HepG2 (cell line): ENCODE results near the gene ZNRF3. TPM values are rescaled to one million over a fixed set of nuclear protein-coding genes. Genes with fewer than 3 reads are reported as not detected.

ENCODE experiments used
- ELF1 ChIP-seq: sonication (generic); formaldehyde crosslinking; IDR thresholded peaks from 2 replicates; pipeline ENCODE4 v1.4.0; 2020; ENCODE audit warnings: missing genetic modification reagents
- FOXJ3 ChIP-seq: sonication (generic); formaldehyde crosslinking; IDR thresholded peaks from 2 replicates; pipeline ENCODE4 v1.4.0; 2020; ENCODE audit warnings: missing genetic modification reagents, mild to moderate bottlenecking, borderline replicate concordance
- HMG20A ChIP-seq: IDR thresholded peaks from 2 replicates; pipeline ENCODE4 v1.6.1; 2016; ENCODE audit warnings: borderline replicate concordance
- KDM5A ChIP-seq: fragments of 200-600 bp; sonication (generic); IDR thresholded peaks from 2 replicates; pipeline ENCODE4 v1.7.0; 2018; ENCODE audit warnings: antibody characterized with exemption, mild to moderate bottlenecking, low read length, borderline replicate concordance
- NCOR1 ChIP-seq: fragments of 200-600 bp; sonication (generic); IDR thresholded peaks from 2 replicates; pipeline ENCODE4 v1.7.0; 2017; ENCODE audit warnings: antibody characterized with exemption, low read length, borderline replicate concordance
- NR2F1 ChIP-seq, 2 experiments: fragments of 450-650 bp in 1 of 2; formaldehyde crosslinking in 1 of 2; IDR thresholded peaks; 2 replicates each; pipeline versions ENCODE4 v1.5.0 to v1.6.1; 2016 to 2020; ENCODE audit warnings: mild to moderate bottlenecking in 1 of 2, missing compliant biosample characterization in 1 of 2, missing genetic modification reagents in 1 of 2, moderate library complexity in 1 of 2
- SOX13 ChIP-seq, 3 experiments: fragments of 450-650 bp in 1 of 3; sonication (generic) in 1 of 3; formaldehyde crosslinking in 1 of 3; IDR thresholded peaks in 2 of 3; conservative IDR thresholded peaks in 1 of 3; 2 replicates each; pipeline versions ENCODE4 v1.5.0 to v1.6.1; 2016 to 2020; ENCODE audit warnings: antibody characterized with exemption in 1 of 3, mild to moderate bottlenecking in 1 of 3, missing compliant biosample characterization in 1 of 3, missing genetic modification reagents in 1 of 3, moderate library complexity in 1 of 3
- SSRP1 ChIP-seq: IDR thresholded peaks from 2 replicates; pipeline ENCODE4 v1.6.1; 2016; ENCODE audit warnings: control low read depth
- TCF7L2 ChIP-seq: IDR thresholded peaks from 2 replicates; pipeline ENCODE4 v1.6.1; 2011; ENCODE audit warnings: mild to moderate bottlenecking, low read depth, low read length, moderate library complexity
- ZBTB38 ChIP-seq: sonication (generic); formaldehyde crosslinking; IDR thresholded peaks from 2 replicates; pipeline ENCODE4 v1.5.1; 2020; ENCODE audit warnings: mild to moderate bottlenecking, missing genetic modification reagents
- ZFYVE20 ChIP-seq: sonication (generic); formaldehyde crosslinking; IDR thresholded peaks from 2 replicates; pipeline ENCODE4 v1.8.0; 2023; ENCODE audit warnings: low read depth, mild to moderate bottlenecking, moderate library complexity, missing genetic modification reagents, borderline replicate concordance
- ZNF331 ChIP-seq: sonication (generic); formaldehyde crosslinking; IDR thresholded peaks from 2 replicates; pipeline ENCODE4 v1.4.0; 2020; ENCODE audit warnings: missing genetic modification reagents
- ZNF33A ChIP-seq: sonication (generic); formaldehyde crosslinking; IDR thresholded peaks from 2 replicates; pipeline ENCODE4 v1.5.1; 2020; ENCODE audit warnings: missing genetic modification reagents, mild to moderate bottlenecking, moderate library complexity, borderline replicate concordance
- polyA plus RNA-seq, 8 experiments: library from polyadenylated mRNA; depleted of rRNA in 3 of 8; stranded (reverse) in 7 of 8; unstranded in 1 of 8; fragments of >200 nt; fragmentation: Illumina TruSeq in 4 of 8; extraction: Trizol in 4 of 8; gene quantifications; 2 replicates each; pipeline versions ENCODE4 v1.2.1 to v1.2.3, GENCODE V29; 2011 to 2016; ENCODE audit warnings: low read depth in 4 of 8, missing spikeins in 1 of 8, mixed read lengths in 1 of 8; ENCODE audit not compliant: insufficient read depth in 1 of 8
- total RNA-seq, 5 experiments: library from RNA; depleted of rRNA; stranded (reverse); fragments of >200 nt; fragmentation: Illumina TruSeq; extraction: Trizol; gene quantifications; 2 replicates each; pipeline ENCODE4 v1.2.3, GENCODE V29; 2016; ENCODE audit warnings: low read depth in 1 of 5
- TF ChIP-seq, protein P1 (sequence below): sonication (generic); formaldehyde crosslinking; IDR thresholded peaks from 2 replicates; pipeline ENCODE4 v1.4.0; 2020; ENCODE audit warnings: low read depth, missing genetic modification reagents
- TF ChIP-seq, protein P2 (sequence below): IDR thresholded peaks from 2 replicates; pipeline ENCODE4 v1.6.1; 2016; ENCODE audit warnings: low read depth
- TF ChIP-seq, protein P3 (sequence below), 2 experiments: sonication (generic) in 1 of 2; formaldehyde crosslinking in 1 of 2; IDR thresholded peaks; 2 replicates each; pipeline versions ENCODE4 v1.4.0 to v1.6.1; 2018 to 2020; ENCODE audit warnings: missing genetic modification reagents in 2 of 2, borderline replicate concordance in 1 of 2, low read depth in 1 of 2, mild to moderate bottlenecking in 1 of 2, missing biosample characterization in 1 of 2
- TF ChIP-seq, protein P4 (sequence below): sonication (generic); formaldehyde crosslinking; IDR thresholded peaks from 2 replicates; pipeline ENCODE4 v1.8.0; 2022; ENCODE audit warnings: mild to moderate bottlenecking, missing genetic modification reagents, borderline replicate concordance

Gene ZNRF3
- total and polyA plus RNA-seq, 2 of the 13 experiments (the other 11 are each of a cell fraction or from before 2014, with no cell fraction given), result 20.3 to 36.7 TPM

DNA sequence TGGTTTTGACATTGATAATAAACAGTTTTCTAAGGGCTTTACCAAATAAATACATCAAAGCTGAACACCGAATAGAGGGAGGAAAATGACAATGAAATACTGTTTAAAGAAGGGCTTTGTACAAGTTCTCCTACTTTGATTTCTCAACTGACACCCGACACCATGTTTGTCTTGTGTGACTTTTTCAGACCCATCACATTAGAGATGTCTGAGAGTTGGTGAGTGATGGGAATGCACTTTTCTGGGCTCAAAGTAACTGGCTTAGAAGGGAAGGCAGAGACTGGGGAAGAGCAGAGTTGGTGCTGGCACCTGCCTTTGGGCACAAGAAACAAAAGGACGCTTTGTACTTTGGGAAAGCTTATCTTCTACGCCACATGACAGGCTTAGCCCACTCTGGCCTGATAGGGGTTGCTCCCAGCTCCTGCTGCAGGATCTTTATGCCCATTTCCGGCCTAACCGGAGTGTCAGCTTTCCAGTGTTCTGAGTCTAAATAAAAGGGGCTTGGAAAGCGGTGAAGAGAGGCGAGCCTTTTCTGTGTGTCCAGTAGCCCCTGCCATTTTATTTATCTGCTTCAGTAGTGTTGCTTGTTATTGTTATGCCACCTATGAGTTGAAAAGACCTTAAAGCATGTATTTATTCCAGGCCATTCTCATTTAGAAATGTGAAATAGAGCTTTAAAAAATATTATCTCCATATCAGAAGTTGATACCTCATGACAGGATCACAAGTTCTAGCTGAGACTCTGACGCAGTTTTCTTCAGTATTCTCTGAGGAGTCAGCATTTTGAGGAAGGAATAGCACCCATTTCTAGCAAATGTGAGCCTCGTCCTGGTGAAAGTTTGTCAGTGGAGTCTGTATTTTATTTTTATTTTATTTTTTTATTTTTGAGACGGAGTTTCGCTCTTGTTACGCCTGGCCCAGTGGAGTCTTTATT is 213.6 kb downstream of the ZNRF3 start (continued):
- TF ChIP-seq, protein P1, sequence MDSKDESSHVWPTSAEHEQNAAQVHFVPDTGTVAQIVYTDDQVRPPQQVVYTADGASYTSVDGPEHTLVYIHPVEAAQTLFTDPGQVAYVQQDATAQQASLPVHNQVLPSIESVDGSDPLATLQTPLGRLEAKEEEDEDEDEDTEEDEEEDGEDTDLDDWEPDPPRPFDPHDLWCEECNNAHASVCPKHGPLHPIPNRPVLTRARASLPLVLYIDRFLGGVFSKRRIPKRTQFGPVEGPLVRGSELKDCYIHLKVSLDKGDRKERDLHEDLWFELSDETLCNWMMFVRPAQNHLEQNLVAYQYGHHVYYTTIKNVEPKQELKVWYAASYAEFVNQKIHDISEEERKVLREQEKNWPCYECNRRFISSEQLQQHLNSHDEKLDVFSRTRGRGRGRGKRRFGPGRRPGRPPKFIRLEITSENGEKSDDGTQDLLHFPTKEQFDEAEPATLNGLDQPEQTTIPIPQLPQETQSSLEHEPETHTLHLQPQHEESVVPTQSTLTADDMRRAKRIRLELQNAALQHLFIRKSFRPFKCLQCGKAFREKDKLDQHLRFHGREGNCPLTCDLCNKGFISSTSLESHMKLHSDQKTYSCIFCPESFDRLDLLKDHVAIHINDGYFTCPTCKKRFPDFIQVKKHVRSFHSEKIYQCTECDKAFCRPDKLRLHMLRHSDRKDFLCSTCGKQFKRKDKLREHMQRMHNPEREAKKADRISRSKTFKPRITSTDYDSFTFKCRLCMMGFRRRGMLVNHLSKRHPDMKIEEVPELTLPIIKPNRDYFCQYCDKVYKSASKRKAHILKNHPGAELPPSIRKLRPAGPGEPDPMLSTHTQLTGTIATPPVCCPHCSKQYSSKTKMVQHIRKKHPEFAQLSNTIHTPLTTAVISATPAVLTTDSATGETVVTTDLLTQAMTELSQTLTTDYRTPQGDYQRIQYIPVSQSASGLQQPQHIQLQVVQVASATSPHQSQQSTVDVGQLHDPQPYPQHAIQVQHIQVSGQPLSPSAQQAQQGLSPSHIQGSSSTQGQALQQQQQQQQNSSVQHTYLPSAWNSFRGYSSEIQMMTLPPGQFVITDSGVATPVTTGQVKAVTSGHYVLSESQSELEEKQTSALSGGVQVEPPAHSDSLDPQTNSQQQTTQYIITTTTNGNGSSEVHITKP (CRISPR knock-in tag), result peak; percentile 94
- TF ChIP-seq TCF7L2 (peak; percentile 86), ELF1 (CRISPR knock-in tag) (peak; percentile 30; the same call in 1 of the 2 replicates), ZNF331 (CRISPR knock-in tag) (peak; percentile 77; the same call in 1 of the 2 replicates), HMG20A (peak; percentile 94), KDM5A (peak; percentile 25; the same call in 1 of the 2 replicates), NCOR1 (peak; percentile 59; the same call in 1 of the 2 replicates), FOXJ3 (peak; percentile 60; the same call in 1 of the 2 replicates), SSRP1 (CRISPR knock-in tag) (no peak), ZNF33A (CRISPR knock-in tag) (peak; percentile 61; the same call in 1 of the 2 replicates), ZFYVE20 (no peak), SOX13 (IDR thresholded peaks at IDR 0.05) (peak; percentile 95), SOX13 (CRISPR knock-in tag; conservative IDR thresholded peaks at IDR 0.05 in 1 of 2, IDR thresholded peaks at IDR 0.05 in 1 of 2) (peak in 1 of 2 experiments; percentile 100; a peak in 2 of 4 replicates), NR2F1 (CRISPR knock-in tag; IDR thresholded peaks at IDR 0.05) (0 out of 4 replicates have a peak, but pooled peaks of 1 of the 2 experiments have one; percentile 59), ZBTB38 (CRISPR knock-in tag) (no peak)
- TF ChIP-seq, protein P2, sequence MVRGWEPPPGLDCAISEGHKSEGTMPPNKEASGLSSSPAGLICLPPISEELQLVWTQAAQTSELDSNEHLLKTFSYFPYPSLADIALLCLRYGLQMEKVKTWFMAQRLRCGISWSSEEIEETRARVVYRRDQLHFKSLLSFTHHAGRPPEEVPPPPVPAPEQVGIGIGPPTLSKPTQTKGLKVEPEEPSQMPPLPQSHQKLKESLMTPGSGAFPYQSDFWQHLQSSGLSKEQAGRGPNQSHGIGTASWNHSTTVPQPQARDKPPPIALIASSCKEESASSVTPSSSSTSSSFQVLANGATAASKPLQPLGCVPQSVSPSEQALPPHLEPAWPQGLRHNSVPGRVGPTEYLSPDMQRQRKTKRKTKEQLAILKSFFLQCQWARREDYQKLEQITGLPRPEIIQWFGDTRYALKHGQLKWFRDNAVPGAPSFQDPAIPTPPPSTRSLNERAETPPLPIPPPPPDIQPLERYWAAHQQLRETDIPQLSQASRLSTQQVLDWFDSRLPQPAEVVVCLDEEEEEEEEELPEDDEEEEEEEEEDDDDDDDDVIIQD, result 0 out of 2 replicates have a peak, but pooled peaks have one; percentile 24
- TF ChIP-seq, protein P3, sequence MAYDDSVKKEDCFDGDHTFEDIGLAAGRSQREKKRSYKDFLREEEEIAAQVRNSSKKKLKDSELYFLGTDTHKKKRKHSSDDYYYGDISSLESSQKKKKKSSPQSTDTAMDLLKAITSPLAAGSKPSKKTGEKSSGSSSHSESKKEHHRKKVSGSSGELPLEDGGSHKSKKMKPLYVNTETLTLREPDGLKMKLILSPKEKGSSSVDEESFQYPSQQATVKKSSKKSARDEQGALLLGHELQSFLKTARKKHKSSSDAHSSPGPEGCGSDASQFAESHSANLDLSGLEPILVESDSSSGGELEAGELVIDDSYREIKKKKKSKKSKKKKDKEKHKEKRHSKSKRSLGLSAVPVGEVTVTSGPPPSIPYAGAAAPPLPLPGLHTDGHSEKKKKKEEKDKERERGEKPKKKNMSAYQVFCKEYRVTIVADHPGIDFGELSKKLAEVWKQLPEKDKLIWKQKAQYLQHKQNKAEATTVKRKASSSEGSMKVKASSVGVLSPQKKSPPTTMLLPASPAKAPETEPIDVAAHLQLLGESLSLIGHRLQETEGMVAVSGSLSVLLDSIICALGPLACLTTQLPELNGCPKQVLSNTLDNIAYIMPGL (CRISPR knock-in tag; IDR thresholded peaks at IDR 0.05; ENCODE audit: borderline replicate concordance in 1 of 2, low read depth in 1 of 2), result no peak
- TF ChIP-seq, protein P4, sequence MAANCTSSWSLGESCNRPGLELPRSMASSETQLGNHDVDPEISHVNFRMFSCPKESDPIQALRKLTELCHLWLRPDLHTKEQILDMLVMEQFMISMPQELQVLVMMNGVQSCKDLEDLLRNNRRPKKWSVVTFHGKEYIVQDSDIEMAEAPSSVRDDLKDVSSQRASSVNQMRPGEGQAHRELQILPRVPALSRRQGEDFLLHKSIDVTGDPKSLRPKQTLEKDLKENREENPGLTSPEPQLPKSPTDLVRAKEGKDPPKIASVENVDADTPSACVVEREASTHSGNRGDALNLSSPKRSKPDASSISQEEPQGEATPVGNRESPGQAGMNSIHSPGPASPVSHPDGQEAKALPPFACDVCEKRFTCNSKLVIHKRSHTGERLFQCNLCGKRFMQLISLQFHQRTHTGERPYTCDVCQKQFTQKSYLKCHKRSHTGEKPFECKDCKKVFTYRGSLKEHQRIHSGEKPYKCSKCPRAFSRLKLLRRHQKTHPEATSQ (CRISPR knock-in tag), result 0 out of 2 replicates have a peak, but pooled peaks have one; percentile 17
